ENCODE measurements around the gene TNRC6B. TPM values are rescaled to one million over a fixed set of nuclear protein-coding genes. Genes with fewer than 3 reads are reported as not detected.
A peak's percentile ranks its signal among the peaks of the same experiment; 100 is the strongest.

TNRC6B gene
- total RNA-seq, 1 donor from 2014 or later, result 51.2 TPM

DNA sequence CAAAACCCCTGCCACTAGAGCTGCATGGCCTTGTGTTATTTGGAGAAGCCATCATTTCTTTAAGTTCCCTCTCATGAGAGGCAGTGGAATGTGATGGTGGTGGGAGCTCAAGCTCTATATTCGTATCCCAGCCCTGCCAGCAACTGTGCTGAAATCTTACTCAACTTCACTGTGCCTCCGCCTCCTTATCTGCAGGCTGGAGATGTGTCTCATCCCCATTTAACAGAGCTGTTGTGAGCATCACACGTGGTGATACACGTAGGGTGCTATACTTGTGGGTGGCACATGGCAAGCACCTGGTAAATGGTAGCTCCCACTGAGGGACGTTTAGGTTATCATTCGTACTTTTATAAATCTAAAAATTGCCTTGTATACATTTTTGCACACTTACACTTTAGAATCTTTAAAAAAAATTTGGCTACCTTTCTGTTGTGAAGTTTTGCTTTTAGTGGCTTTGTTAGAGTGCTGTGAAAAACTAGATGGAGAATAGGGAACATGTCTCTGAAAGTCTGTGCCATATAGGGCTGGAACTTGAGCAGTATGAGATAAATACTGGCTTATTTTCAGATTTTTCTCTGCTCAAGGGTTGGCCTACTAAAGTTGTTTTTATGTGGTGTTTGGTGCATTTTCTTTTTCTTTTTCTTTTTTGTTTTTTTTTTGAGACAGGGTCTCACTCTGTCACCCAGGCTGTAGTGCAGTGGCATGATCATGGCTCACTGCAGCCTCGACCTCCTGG, 23.2 kb downstream of the TNRC6B start:
- peaks cover 3% of the 10 kb centered on the region for H3K36me3 Mint-ChIP-seq (ENCODE audit: low read depth, unreplicated experiment)
- H3K4me3 Mint-ChIP-seq (ENCODE audit: unreplicated experiment), result no peak overlapping the region
- H3K79me2 ChIP-seq (ENCODE audit: insufficient read depth, low read length), result peaks cover 88% of the 10 kb centered on the region
- no peaks in the 10 kb centered on the region for H3K27me3 ChIP-seq (ENCODE audit: insufficient read depth, low read length)
- FAIRE-seq, result no peak
- H3K4me1 Mint-ChIP-seq (ENCODE audit: low read depth, unreplicated experiment), result peaks cover 53% of the 10 kb centered on the region
- H2AFZ ChIP-seq (ENCODE audit: low read depth, low read length), result no peak overlapping the region
- no peaks in the 10 kb centered on the region for H3K27me3 Mint-ChIP-seq (ENCODE audit: low read depth, unreplicated experiment)
- H3K36me3 ChIP-seq (ENCODE audit: insufficient read depth, low read length), result no peaks in the 10 kb centered on the region
- no peak overlapping the region for H3K27ac ChIP-seq (ENCODE audit: low read depth, low read length)
- H3K9me3 Mint-ChIP-seq (ENCODE audit: unreplicated experiment), result no peaks in the 10 kb centered on the region
- no peak overlapping the region for H3K4me3 ChIP-seq (ENCODE audit: insufficient read depth, low read depth, low read length)
- H3K9me3 ChIP-seq (ENCODE audit: insufficient read depth, low read depth, low read length), result no peaks in the 10 kb centered on the region
- no peak overlapping the region for H3K27ac Mint-ChIP-seq (ENCODE audit: unreplicated experiment)
- TF ChIP-seq, protein P1, sequence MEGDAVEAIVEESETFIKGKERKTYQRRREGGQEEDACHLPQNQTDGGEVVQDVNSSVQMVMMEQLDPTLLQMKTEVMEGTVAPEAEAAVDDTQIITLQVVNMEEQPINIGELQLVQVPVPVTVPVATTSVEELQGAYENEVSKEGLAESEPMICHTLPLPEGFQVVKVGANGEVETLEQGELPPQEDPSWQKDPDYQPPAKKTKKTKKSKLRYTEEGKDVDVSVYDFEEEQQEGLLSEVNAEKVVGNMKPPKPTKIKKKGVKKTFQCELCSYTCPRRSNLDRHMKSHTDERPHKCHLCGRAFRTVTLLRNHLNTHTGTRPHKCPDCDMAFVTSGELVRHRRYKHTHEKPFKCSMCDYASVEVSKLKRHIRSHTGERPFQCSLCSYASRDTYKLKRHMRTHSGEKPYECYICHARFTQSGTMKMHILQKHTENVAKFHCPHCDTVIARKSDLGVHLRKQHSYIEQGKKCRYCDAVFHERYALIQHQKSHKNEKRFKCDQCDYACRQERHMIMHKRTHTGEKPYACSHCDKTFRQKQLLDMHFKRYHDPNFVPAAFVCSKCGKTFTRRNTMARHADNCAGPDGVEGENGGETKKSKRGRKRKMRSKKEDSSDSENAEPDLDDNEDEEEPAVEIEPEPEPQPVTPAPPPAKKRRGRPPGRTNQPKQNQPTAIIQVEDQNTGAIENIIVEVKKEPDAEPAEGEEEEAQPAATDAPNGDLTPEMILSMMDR (IDR thresholded peaks at IDR 0.05; ENCODE audit: insufficient read depth, low read depth, low read length), result no peak
- no peak for TF ChIP-seq EZH2 (IDR thresholded peaks at IDR 0.05; ENCODE audit: insufficient read depth, low read length)
- no peak overlapping the region for H3K9ac ChIP-seq (ENCODE audit: low read length)
- peaks cover 92% of the 10 kb centered on the region for H4K20me1 ChIP-seq (ENCODE audit: insufficient read depth, low read length)
- H3K4me1 ChIP-seq (ENCODE audit: insufficient read depth, low read length), result peaks cover 35% of the 10 kb centered on the region
- H3K4me2 ChIP-seq (ENCODE audit: low read length), result no peak overlapping the region
- no peak for DNase-seq (ENCODE audit: low read depth)

DNA sequence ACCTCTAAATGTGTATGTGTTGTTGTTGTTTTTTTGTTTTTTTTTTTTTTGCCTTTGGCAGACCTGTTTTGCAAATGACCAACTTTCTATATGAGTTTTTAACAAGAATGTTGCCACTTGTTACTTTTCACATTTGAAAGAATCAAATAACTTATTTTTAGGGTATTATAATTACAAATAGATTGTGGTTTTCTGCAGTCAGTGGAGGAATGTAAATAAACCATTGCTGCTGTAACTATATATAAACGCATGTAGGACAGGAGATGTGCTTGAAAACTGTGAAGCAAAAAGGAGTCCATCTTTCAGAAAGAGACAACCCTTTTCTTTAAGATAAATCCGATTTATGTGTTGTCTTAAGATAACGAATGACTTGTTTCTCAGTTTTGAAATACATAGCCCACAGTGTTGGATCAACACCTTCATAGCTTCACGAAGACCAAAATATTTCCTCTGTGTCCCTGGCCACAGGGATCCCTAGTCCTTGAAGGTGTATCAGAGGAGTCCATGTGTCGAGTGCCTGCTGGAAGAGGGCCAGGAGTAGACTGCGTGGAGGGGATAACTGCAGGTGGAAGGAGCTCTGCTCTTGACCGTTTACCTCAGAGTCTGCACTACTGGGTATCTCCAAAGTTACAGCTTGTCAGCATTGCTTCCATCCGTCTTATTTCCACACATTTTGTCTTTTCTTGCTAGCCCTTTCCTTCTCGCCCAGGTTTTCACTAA, 24.7 kb downstream of the TNRC6B start:
- H3K36me3 ChIP-seq (ENCODE audit: insufficient read depth, low read length), result no peaks in the 10 kb centered on the region
- H3K27me3 Mint-ChIP-seq (ENCODE audit: low read depth, unreplicated experiment), result no peaks in the 10 kb centered on the region
- H3K4me3 Mint-ChIP-seq (ENCODE audit: unreplicated experiment), result no peak overlapping the region
- no peaks in the 10 kb centered on the region for H3K9me3 Mint-ChIP-seq (ENCODE audit: unreplicated experiment)
- H3K27ac ChIP-seq (ENCODE audit: low read depth, low read length), result no peak overlapping the region
- H3K79me2 ChIP-seq (ENCODE audit: insufficient read depth, low read length), result peaks cover 94% of the 10 kb centered on the region
- H3K36me3 Mint-ChIP-seq (ENCODE audit: low read depth, unreplicated experiment), result no peaks in the 10 kb centered on the region
- no peaks in the 10 kb centered on the region for H3K27me3 ChIP-seq (ENCODE audit: insufficient read depth, low read length)
- no peak overlapping the region for H3K9ac ChIP-seq (ENCODE audit: low read length)
- DNase-seq (ENCODE audit: low read depth), result no peak
- peaks cover 39% of the 10 kb centered on the region for H3K4me1 Mint-ChIP-seq (ENCODE audit: low read depth, unreplicated experiment)
- H4K20me1 ChIP-seq (ENCODE audit: insufficient read depth, low read length), result peaks cover 88% of the 10 kb centered on the region
- TF ChIP-seq, protein P1 (IDR thresholded peaks at IDR 0.05; ENCODE audit: insufficient read depth, low read depth, low read length), result no peak
- TF ChIP-seq EZH2 (IDR thresholded peaks at IDR 0.05; ENCODE audit: insufficient read depth, low read length), result no peak
- peak overlapping the region; percentile 12 for H3K27ac Mint-ChIP-seq (ENCODE audit: unreplicated experiment)
- no peak overlapping the region for H2AFZ ChIP-seq (ENCODE audit: low read depth, low read length)
- no peak for FAIRE-seq
- no peaks in the 10 kb centered on the region for H3K9me3 ChIP-seq (ENCODE audit: insufficient read depth, low read depth, low read length)
- H3K4me1 ChIP-seq (ENCODE audit: insufficient read depth, low read length), result peaks cover 21% of the 10 kb centered on the region
- H3K4me2 ChIP-seq (ENCODE audit: low read length), result no peak overlapping the region
- no peak overlapping the region for H3K4me3 ChIP-seq (ENCODE audit: insufficient read depth, low read depth, low read length)

Measured in astrocyte (in vitro differentiated cells and primary cell).